AG10803 (cell line): ENCODE results near the gene MVD.

Source experiments
- DNase-seq: peaks from one replicate; pipeline ENCODE4 v3.0.0; 2010; ENCODE audit warnings: low read depth
- H3K4me3 ChIP-seq: 2 replicates; pipeline ENCODE4 v1.5.1; 2011; ENCODE audit warnings: mild to moderate bottlenecking, low read length, control low read depth
- TF ChIP-seq, protein P1 (sequence below): conservative IDR thresholded peaks from 2 replicates; pipeline ENCODE4 v1.5.1; 2011; ENCODE audit warnings: mild to moderate bottlenecking, low read length, control low read depth, inconsistent platforms

The MVD gene

DNA sequence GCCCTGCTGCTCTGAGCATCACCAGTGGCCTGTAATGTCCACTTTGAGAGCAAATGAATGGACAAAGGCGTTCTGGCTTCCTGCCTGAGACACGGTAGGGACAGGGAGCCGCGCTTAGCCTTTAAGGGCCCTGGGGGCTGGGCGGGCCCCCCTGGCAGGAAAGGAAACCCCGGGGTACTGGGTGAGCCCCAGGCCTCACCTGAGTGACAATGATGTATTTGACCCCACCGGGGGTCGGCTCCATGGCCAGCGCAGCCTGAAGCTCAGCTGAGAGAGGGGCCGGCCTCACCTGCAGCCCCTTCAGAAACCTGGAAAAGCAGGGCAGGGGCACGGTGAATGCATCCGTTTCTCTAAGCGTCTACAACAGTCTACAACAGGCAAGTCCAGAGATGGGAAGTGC is 9.8 kb downstream of the MVD start:
- no peak overlapping the region for H3K4me3 ChIP-seq
- TF ChIP-seq, protein P1, sequence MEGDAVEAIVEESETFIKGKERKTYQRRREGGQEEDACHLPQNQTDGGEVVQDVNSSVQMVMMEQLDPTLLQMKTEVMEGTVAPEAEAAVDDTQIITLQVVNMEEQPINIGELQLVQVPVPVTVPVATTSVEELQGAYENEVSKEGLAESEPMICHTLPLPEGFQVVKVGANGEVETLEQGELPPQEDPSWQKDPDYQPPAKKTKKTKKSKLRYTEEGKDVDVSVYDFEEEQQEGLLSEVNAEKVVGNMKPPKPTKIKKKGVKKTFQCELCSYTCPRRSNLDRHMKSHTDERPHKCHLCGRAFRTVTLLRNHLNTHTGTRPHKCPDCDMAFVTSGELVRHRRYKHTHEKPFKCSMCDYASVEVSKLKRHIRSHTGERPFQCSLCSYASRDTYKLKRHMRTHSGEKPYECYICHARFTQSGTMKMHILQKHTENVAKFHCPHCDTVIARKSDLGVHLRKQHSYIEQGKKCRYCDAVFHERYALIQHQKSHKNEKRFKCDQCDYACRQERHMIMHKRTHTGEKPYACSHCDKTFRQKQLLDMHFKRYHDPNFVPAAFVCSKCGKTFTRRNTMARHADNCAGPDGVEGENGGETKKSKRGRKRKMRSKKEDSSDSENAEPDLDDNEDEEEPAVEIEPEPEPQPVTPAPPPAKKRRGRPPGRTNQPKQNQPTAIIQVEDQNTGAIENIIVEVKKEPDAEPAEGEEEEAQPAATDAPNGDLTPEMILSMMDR: no peak
- DNase-seq: no peak

DNA sequence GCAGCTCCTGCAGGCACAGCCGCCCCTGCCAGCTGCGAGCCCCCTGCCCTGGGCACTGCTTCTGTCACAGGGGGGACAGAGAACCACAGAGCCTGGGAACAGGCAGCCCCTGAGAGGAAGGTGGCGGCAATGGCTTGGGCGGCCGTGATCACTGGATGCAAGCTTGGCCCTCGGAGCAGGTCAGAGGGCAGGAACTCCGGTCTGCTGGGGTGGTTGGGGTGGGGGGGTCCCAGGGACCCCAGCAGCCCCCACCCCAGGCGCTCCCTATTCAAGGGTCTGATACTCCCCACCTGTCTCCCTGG is 10.2 kb downstream of the MVD start:
- TF ChIP-seq, protein P1: no peak

DNA sequence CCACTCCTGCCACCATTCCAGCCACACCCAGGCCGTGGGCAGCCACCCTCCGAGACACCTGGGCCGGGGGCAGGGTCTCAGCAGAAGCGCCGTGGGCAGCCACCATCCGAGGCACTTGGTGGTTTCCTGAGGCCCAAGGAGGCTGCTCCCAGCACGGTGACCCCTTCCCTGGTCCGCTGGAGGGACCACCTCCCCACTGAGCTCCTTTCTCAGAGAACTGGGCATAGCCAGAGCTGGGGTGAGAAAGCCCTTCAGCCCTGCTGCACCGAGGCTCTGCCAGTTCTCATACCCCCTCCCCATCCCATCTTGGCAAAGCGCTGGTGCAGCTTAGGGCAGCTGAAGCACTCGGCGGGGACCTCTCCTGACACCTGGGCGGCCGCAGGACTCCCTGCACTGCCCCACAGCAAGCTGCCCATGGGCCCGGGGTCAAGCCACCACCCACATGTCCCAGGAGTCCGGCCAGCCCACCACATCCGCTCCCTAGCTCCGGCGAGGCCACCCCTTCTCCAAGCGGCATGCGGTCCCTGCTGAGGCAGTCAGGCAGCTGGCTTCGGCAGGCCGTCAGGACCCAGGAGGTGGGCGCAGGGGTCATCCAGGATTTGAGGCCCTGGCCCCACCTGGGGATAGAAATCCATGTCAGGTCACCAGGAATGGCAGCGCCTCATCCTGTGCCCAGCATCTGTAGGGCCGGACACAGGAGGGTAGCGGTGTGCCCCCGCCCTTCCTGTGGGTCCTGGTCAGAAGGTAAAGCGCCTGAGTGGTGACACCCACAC is 10.7 kb downstream of the MVD start:
- no peak for DNase-seq
- TF ChIP-seq, protein P1: no peak
- no peak overlapping the region for H3K4me3 ChIP-seq

More for the DNA sequence above, 10.2 kb downstream of the MVD start:
- no peak for DNase-seq
- no peak overlapping the region for H3K4me3 ChIP-seq

GRCh38 chr16:88651276-88651988 is 11.5 kb downstream of the MVD start:
- peak overlapping the region; percentile 80 for H3K4me3 ChIP-seq
- TF ChIP-seq, protein P1: no peak
- no peak for DNase-seq

DNA sequence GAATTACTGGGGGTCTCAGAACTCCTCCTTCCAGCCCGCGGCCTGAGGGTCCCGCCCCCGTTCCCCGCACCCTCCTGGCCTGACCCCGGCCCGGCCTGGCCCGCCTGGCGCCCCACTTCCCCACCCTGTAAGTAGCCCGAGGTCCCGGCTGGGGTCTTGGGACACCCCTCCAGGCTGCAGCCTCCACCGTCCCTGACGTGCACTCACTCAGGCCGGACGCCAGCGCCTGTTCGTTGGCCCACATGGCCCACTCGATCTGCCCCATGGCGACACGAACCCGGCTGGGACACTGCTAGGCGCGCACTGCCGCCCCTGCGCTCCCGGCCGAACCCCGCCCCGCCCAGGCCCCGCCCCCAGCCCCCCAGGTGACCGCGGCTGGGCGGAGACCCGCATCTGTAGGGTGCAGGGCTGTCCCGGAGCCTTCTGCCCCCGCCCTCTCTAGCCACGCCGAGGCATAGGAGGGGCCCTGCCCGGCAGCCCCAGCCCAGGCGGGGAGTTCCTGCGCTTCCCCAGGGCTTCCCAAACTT is 12.1 kb downstream of the MVD start, which contains the start of gene CYBA:
TSS of gene CYBA (minus strand) at position 305 of the 527 bp plus-strand sequence. CDS start at position 265, 40 bp downstream.
- TF ChIP-seq, protein P1: no peak
- DNase-seq: peak; percentile 40
- H3K4me3 ChIP-seq: peak within 1 kb of the TSS; percentile 80

DNA sequence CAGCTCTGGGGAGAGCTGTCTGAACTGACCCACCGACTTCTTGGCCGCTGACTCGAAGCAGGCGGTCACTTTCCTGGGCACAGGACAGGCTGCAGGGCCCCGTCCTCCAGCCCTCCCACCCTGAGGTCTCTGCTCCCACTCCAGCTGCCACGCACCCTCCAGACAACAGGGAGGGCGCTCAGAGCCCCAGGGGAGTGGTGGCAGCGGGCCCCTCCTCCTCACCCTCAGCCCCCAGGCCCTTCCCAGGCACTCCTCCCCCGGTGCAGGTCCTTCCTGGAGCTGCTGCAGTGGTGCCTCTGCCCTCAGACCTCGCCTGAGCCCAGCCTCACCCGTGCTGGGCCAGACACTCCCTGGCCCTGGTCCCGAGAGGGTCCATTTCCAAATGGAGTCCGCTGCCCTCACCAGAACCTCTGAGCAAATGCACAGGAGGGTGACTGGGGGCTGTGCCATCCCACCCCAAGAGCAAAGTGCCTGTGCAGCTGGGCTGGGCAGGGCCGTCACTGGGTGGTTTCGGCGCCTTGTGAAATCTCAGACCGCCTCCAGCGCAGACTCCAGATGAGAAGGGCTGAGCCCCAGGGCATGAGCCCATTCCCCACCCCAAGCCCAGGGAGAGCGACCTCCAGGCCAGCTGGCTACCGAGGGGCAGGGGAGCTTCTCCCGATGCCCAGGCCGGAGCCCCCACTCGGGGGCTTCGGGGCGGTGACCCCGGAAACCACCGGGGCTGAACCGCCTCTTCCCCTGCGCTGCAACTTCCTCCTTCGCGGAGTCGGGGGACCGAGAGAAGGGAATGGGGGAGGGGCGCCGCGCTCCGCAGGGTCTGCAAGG is 12.8 kb downstream of the MVD start:
- peak overlapping the region; percentile 80 for H3K4me3 ChIP-seq
- TF ChIP-seq, protein P1: no peak
- peak; percentile 24 for DNase-seq
